ENCODE data around the gene TREML2. TPM values are rescaled to one million over a fixed set of nuclear protein-coding genes. Genes with fewer than 3 reads are reported as not detected.

The TREML2 gene
- polyA plus RNA-seq, 1 donor from 2014 or later = not detected

DNA sequence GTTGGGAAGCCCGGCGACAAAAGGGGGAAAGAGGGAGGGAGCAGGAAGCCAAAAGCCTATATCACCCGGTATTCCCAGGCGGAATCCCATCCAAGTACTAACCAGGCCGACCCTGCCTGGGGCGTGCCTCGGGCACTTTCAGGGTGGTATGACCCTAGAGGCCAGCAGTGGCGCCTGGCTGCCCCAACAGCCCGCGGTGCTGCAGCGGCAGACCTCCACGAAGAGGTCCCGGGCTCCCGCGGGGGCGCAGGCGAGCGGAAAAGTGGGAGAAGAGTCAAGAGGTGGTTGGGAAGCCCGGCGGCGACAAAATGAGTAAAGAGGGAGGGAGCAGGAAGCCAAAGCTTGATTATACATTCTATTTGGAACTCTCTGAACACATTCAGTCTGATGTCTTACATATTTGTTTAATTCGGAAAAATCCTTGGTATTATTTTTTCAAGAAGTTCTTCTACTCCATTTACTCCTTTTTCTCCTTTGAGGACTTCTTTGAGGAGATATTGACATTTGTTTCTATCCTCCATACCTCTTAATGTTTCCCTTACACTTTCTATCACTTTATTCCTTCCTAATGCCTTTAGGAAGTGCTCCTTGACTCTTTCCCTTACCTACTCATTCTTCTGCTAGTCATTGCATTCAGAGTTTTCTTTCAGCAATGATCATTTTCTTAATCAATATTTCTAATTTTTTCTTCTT, 38.7 kb upstream of the TREML2 start:
- Histone ChIP-seq H3K27me3 (ENCODE audit: insufficient read depth, low read depth, low read length) (peaks cover 22% of the 10 kb centered on the region), H3K4me2 (ENCODE audit: low read length) (no peak overlapping the region), H3K9me2 (ENCODE audit: insufficient read depth, low read length) (no peaks in the 10 kb centered on the region), H4K20me1 (ENCODE audit: insufficient read depth) (no peaks in the 10 kb centered on the region), H3K9me3 (ENCODE audit: low read length) (no peaks in the 10 kb centered on the region), H3K36me3 (ENCODE audit: insufficient read depth, low read length) (no peaks in the 10 kb centered on the region), H3F3A (ENCODE audit: insufficient read depth, low read length, poor library complexity, severe bottlenecking) (no peaks in the 10 kb centered on the region), H3K9ac (ENCODE audit: low read length) (no peak overlapping the region), H3K4me3 (ENCODE audit: low read length) (no peak overlapping the region), H2AFZ (ENCODE audit: low read depth, low read length) (no peak overlapping the region), H3K27ac (ENCODE audit: low read length) (no peak overlapping the region), H3K79me2 (replicated peaks; ENCODE audit: insufficient read depth, low read length) (no peaks in the 10 kb centered on the region)
- TF ChIP-seq, protein P1, sequence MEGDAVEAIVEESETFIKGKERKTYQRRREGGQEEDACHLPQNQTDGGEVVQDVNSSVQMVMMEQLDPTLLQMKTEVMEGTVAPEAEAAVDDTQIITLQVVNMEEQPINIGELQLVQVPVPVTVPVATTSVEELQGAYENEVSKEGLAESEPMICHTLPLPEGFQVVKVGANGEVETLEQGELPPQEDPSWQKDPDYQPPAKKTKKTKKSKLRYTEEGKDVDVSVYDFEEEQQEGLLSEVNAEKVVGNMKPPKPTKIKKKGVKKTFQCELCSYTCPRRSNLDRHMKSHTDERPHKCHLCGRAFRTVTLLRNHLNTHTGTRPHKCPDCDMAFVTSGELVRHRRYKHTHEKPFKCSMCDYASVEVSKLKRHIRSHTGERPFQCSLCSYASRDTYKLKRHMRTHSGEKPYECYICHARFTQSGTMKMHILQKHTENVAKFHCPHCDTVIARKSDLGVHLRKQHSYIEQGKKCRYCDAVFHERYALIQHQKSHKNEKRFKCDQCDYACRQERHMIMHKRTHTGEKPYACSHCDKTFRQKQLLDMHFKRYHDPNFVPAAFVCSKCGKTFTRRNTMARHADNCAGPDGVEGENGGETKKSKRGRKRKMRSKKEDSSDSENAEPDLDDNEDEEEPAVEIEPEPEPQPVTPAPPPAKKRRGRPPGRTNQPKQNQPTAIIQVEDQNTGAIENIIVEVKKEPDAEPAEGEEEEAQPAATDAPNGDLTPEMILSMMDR (IDR thresholded peaks at IDR 0.05; ENCODE audit: poor library complexity, severe bottlenecking) = no peak
- TF ChIP-seq RAD21 (conservative IDR thresholded peaks at IDR 0.05) (no peak), POLR2AphosphoS5 (IDR thresholded peaks at IDR 0.05) (no peak), TAF1 (IDR thresholded peaks at IDR 0.05; ENCODE audit: low read depth) (no peak), MXI1 (conservative IDR thresholded peaks at IDR 0.05; ENCODE audit: poor library complexity, severe bottlenecking) (no peak), SMC3 (conservative IDR thresholded peaks at IDR 0.05; ENCODE audit: poor library complexity) (no peak), EZH2 (IDR thresholded peaks at IDR 0.05; ENCODE audit: borderline replicate concordance, insufficient read depth, low read length, poor library complexity, severe bottlenecking) (no peak), EP300 (conservative IDR thresholded peaks at IDR 0.05; ENCODE audit: poor library complexity, severe bottlenecking) (no peak)
- TF ChIP-seq, protein P2, sequence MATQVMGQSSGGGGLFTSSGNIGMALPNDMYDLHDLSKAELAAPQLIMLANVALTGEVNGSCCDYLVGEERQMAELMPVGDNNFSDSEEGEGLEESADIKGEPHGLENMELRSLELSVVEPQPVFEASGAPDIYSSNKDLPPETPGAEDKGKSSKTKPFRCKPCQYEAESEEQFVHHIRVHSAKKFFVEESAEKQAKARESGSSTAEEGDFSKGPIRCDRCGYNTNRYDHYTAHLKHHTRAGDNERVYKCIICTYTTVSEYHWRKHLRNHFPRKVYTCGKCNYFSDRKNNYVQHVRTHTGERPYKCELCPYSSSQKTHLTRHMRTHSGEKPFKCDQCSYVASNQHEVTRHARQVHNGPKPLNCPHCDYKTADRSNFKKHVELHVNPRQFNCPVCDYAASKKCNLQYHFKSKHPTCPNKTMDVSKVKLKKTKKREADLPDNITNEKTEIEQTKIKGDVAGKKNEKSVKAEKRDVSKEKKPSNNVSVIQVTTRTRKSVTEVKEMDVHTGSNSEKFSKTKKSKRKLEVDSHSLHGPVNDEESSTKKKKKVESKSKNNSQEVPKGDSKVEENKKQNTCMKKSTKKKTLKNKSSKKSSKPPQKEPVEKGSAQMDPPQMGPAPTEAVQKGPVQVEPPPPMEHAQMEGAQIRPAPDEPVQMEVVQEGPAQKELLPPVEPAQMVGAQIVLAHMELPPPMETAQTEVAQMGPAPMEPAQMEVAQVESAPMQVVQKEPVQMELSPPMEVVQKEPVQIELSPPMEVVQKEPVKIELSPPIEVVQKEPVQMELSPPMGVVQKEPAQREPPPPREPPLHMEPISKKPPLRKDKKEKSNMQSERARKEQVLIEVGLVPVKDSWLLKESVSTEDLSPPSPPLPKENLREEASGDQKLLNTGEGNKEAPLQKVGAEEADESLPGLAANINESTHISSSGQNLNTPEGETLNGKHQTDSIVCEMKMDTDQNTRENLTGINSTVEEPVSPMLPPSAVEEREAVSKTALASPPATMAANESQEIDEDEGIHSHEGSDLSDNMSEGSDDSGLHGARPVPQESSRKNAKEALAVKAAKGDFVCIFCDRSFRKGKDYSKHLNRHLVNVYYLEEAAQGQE (IDR thresholded peaks at IDR 0.05; ENCODE audit: borderline replicate concordance) = no peak

DNA sequence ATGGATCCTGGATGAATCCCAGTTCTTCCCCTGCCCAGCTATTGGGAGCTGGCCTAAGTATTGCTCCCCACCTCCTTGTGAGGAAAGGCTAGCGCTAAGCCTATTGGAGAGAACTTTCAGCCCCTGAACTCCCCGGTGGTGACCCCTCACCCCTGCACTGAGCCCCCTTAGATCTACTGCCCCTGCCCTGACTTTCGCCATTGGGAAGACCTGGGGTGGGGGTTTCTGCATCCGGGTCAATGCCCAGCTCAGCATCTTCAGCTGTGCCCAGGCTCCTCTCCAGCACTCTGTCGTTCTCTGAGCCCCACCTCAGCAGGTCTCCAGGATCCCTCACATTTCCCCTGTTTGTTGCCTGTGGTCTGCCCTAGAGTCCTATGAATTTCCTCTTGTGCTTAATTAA, 36.2 kb upstream of the TREML2 start:
- H3K36me3 ChIP-seq (ENCODE audit: insufficient read depth, low read length) = no peaks in the 10 kb centered on the region
- no peaks in the 10 kb centered on the region for H3K9me2 ChIP-seq (ENCODE audit: insufficient read depth, low read length)
- no peak overlapping the region for H3K4me2 ChIP-seq (ENCODE audit: low read length)
- no peaks in the 10 kb centered on the region for H3F3A ChIP-seq (ENCODE audit: insufficient read depth, low read length, poor library complexity, severe bottlenecking)
- no peak overlapping the region for H3K4me3 ChIP-seq (ENCODE audit: low read length)
- no peaks in the 10 kb centered on the region for H3K9me3 ChIP-seq (ENCODE audit: low read length)
- no peak overlapping the region for H2AFZ ChIP-seq (ENCODE audit: low read depth, low read length)
- H3K9ac ChIP-seq (ENCODE audit: low read length) = no peak overlapping the region
- H3K27ac ChIP-seq (ENCODE audit: low read length) = no peak overlapping the region
- no peaks in the 10 kb centered on the region for H3K79me2 ChIP-seq (replicated peaks; ENCODE audit: insufficient read depth, low read length)
- H3K27me3 ChIP-seq (ENCODE audit: insufficient read depth, low read depth, low read length) = peaks cover 22% of the 10 kb centered on the region
- no peaks in the 10 kb centered on the region for H4K20me1 ChIP-seq (ENCODE audit: insufficient read depth)
- TF ChIP-seq MXI1 (conservative IDR thresholded peaks at IDR 0.05; ENCODE audit: poor library complexity, severe bottlenecking) = no peak
- no peak for TF ChIP-seq POLR2AphosphoS5 (IDR thresholded peaks at IDR 0.05)
- no peak for TF ChIP-seq EZH2 (IDR thresholded peaks at IDR 0.05; ENCODE audit: borderline replicate concordance, insufficient read depth, low read length, poor library complexity, severe bottlenecking)
- TF ChIP-seq, protein P1 (IDR thresholded peaks at IDR 0.05; ENCODE audit: poor library complexity, severe bottlenecking) = no peak
- TF ChIP-seq EP300 (conservative IDR thresholded peaks at IDR 0.05; ENCODE audit: poor library complexity, severe bottlenecking) = no peak
- TF ChIP-seq, protein P2 (IDR thresholded peaks at IDR 0.05; ENCODE audit: borderline replicate concordance) = no peak
- TF ChIP-seq RAD21 (conservative IDR thresholded peaks at IDR 0.05) = no peak
- no peak for TF ChIP-seq TAF1 (IDR thresholded peaks at IDR 0.05; ENCODE audit: low read depth)
